Left colon (tissue), 2 donors: ENCODE measurements around the gene RBM17. TPM values are rescaled to one million over a fixed set of nuclear protein-coding genes. Genes with fewer than 3 reads are reported as not detected.
"Not testable (repeated sequence)": the region's sequence is repeated elsewhere in the genome, so short reads cannot be mapped to it uniquely, and the experiment has no call there.

Experiments used
- ATAC-seq: fragments of 200-7000 bp; cut with Tn5 transposase; one replicate; pipeline ENCODE4 v1.9.1; 2020; ENCODE audit warnings: mild to moderate bottlenecking, moderate library complexity
- DNase-seq, 2 donors: peaks; one replicate each; pipeline ENCODE4 v3.0.0-alpha.2; 2020
- intact Hi-C, 2 donors: fragments of 100-400 bp; cut with DNase I in 1 of 2; cut with micrococcal nuclease in 1 of 2; formaldehyde crosslinking; loops; one replicate each; pipeline versions ENCODE4 v1.11.2 to v1.14.0; 2022; cut with DNase I, micrococcal nuclease
- microRNA-seq, 2 donors: library from miRNA; unstranded; fragments of <30 nt; microRNA quantifications; one replicate each; pipeline versions ENCODE4 v1.1.0 to v1.2.0, GENCODE V29; 2020
- total RNA-seq, 2 donors: library from RNA; stranded (reverse); fragmentation: NEBNext Ultra II Directional; extraction: Animal tissue kit (Norgen Biotek cat#: 25700); gene quantifications; one replicate each; pipeline ENCODE4 v1.2.1, GENCODE V29; 2021
- donor health status: DM: no; HTN: no; CAD: no.
- donor health status: DM: yes; HTN: yes; CAD: no.

The RBM17 gene
- total RNA-seq, 2 donors from 2014 or later, result 71.7 to 90.7 TPM

DNA sequence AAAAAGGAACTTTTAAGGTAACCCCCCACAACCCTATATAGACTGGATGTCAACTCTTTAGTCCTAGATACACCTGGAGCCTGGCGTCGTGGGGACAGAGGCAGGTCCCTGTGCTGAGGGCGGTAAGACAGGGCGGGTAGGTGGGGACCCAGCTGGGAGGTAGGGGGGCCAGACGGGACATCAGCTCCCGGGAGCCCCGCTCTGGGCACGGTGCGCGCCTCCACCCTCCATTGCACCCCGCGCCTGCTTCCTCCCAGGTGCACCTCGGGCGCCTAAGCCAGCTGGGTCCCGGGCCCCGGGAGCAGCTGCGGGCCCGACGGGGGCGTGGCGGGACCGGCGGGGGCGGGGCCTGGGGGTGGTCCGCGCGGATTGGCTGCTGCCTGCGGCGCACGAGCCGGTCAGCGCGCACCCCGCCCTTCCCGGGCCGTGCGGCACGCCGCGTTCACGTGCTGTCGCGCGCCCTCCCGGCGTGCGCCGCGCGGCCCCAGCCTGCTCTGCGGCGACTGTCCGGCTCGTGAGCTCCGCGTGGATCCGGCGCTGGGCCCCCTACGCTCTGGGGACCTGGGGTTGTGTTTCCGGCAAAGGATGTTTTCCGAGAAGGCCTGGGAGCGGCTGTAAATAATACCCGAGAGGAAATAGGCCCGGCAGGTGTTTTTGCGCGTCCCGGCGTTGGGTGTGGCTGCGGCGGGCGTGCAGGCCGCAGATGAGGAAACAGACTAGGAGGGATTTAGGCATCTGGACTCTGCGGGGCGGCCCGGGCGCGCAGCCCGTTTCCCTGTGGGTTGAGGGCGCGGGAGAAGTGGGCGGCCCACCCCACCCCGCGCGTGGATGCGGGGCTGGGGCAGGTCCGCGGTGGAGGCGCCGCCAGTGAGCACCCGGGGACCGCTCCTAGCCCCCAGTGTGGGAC lies 74.8 kb downstream of the RBM17 start:
- intact Hi-C loops, result no loop called here
- DNase-seq (peak; percentile 93 to 94), ATAC-seq (peak; percentile 95)

DNA sequence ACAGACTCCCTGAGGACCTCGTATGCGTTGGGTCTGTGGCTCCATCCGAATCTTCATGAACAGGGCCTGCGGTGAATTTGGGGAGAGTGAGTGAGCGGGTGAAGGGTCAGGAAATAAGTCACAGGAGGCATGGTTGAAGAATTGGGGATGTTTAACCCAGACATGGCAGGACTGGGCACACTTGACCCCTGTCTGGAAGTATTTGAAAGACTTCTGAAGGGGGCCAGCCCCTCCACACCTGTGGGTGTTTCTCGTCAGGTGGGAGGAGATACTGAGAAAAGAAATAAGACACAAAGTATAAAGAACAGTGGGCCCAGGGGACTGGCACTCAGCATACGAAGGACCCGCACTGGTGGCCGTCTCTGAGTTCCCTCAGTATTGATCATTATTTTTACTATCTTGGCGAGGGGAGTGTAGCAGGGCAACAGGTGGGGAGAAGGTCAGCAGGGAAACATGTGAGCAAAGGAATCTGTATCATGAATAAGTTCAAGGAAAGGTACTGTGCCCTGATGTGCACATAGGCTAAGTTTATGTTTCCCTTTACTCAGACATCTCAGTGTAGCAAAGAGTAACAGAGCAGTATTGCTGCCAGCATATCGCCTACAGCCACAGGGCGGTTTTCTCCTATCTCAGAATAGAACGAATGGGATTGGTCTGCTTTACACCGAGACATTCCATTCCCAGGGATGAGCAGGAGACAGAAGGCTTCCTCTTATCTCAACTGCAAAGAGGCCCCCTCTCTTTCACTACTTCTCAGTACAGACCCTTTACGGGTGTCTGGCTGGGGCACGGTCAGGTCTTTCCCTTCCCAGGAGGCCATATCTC lies 75.6 kb downstream of the RBM17 start:
- DNase-seq, result no peak
- ATAC-seq, result no peak
- intact Hi-C loops, result no loop called here

DNA sequence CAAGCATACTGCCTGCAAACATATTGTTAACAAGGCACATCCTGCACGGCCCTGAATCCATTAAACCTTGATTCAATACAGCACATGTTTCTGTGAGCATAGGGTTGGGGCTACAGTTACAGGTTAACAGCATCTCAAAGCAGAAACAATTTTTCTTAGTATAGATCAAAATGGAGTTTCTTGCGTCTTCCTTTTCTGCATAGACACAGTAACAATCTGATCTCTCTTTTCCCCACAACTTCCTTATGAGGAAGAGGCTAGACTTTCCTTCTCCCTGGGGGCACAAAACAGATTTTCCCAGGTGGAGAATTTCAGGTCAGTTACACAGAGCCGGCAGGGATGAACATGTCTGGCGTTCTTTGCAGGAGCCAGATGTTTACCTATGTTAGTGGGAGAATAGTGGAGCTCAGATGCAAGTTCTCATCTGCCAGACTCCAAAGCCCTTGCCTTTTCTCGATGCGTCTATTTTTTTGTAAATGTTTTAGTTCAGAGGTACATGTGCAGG lies 76.4 kb downstream of the RBM17 start:
- intact Hi-C loops, result no loop called here
- no peak for ATAC-seq
- no peak for DNase-seq

DNA sequence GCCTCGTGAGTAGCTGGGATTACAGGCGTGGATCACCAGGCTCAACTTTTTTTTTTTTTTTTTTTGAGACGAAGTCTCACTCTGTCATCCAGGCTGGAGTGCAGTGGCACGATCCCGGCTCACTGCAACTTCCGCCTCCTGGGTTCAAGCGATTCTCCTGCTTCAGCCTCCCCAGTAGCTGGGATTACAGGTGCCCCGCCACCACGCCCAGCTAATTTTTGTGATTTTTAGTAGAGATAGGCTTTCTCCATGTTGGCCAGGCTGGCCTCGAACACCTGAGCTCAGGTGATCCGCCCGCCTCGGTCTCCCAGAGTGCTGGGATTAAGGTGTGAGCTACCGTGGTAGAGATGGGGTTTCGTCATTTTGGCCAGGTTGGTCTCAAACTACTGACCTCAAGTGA lies 77.1 kb downstream of the RBM17 start:
- intact Hi-C loops, DNase-seq, ATAC-seq: not testable (repeated sequence)

Small RNA genes lying within 50 kb of the gene (microRNA-seq; reads per million reads assigned to microRNA genes)
- 0 reads per million in 2 donors for gene MIR3155A
- 0 reads per million in 2 donors for gene MIR3155B

Other genes with a start within 250 kb of the RBM17 start
- gene ANKRD16, start 199.1 kb upstream of the RBM17 start, total RNA-seq, result 1 to 10 TPM; 6.7 to 7.1 TPM
- 10 to 100 TPM; 75.3 to 89.7 TPM for gene FBH1, start 198.8 kb upstream of the RBM17 start, total RNA-seq
- gene IL15RA, start 111.5 kb upstream of the RBM17 start, total RNA-seq, result 10 to 100 TPM; 15.4 to 19.6 TPM
- gene IL2RA, start 26.7 kb upstream of the RBM17 start, total RNA-seq, result 1 to 10 TPM in 1 of 2 donors, under 1 TPM in 1; 0.61 to 1.8 TPM
- 10 to 100 TPM; 19.1 to 20.2 TPM for gene PFKFB3, start 113.9 kb downstream of the RBM17 start, total RNA-seq